22Rv1 (cell line): ENCODE results near the gene TRIP11.
"Not testable (repeated sequence)": the region's sequence is repeated elsewhere in the genome, so short reads cannot be mapped to it uniquely, and the experiment has no call there.

Experiments
- H3K27ac ChIP-seq: fragments of 450-650 bp; 2 replicates; pipeline ENCODE4 v1.5.1; 2017
- CTCF ChIP-seq: fragments of 450-650 bp; IDR thresholded peaks from 2 replicates; pipeline ENCODE4 v1.5.1; 2017; ENCODE audit warnings: mild to moderate bottlenecking
- ZFX ChIP-seq: fragments of 450-650 bp; IDR thresholded peaks from 2 replicates; pipeline ENCODE4 v1.6.1; 2017; ENCODE audit warnings: antibody characterized with exemption, borderline replicate concordance

Gene TRIP11

GRCh38 chr14:92039719-92040430, at the start of gene TRIP11:
TRIP11 (minus strand) TSS chr14:92040059; CDS start chr14:92039685, 374 bp downstream.
- H3K27ac ChIP-seq: peak within 1 kb of the TSS; percentile 95
- TF ChIP-seq CTCF (no peak), ZFX (no peak)

- TF ChIP-seq ZFX (no peak), CTCF (no peak)
- H3K27ac ChIP-seq: no peak overlapping the region
Measured at GRCh38 chr14:92088494-92088893, 48.6 kb upstream of the TRIP11 start.

GRCh38 chr14:92074555-92074954, 34.7 kb upstream of the TRIP11 start:
- TF ChIP-seq CTCF (no peak), ZFX (no peak)
- H3K27ac ChIP-seq: no peak overlapping the region

GRCh38 chr14:92058006-92058917, 18.4 kb upstream of the TRIP11 start:
- TF ChIP-seq ZFX (no peak), CTCF (no peak)
- H3K27ac ChIP-seq: no peak overlapping the region

- TF ChIP-seq ZFX: no peak
- no peak for TF ChIP-seq CTCF
- no peak overlapping the region for H3K27ac ChIP-seq
Measured at GRCh38 chr14:92049781-92050180, 9.9 kb upstream of the TRIP11 start.

- not testable (repeated sequence) for H3K27ac ChIP-seq
Measured at GRCh38 chr14:92049221-92049620, 9.4 kb upstream of the TRIP11 start.

GRCh38 chr14:92045904-92046303, 6.0 kb upstream of the TRIP11 start:
- not testable (repeated sequence) for H3K27ac ChIP-seq

GRCh38 chr14:92041766-92042165, 1.9 kb upstream of the TRIP11 start:
- H3K27ac ChIP-seq: peak overlapping the region; percentile 95; the same call in 1 of the 2 replicates

GRCh38 chr14:92041203-92041602, 1.3 kb upstream of the TRIP11 start:
- peak overlapping the region; percentile 95 for H3K27ac ChIP-seq
- TF ChIP-seq ZFX (no peak), CTCF (no peak)
